ENCODE measurements around the gene MOGAT3. TPM values are rescaled to one million over a fixed set of nuclear protein-coding genes. Genes with fewer than 3 reads are reported as not detected.
"Not testable (repeated sequence)": the region's sequence is repeated elsewhere in the genome, so short reads cannot be mapped to it uniquely, and the experiment has no call there.

Gene MOGAT3
- total and polyA plus RNA-seq, 4 donors, result 5.4 TPM; not detected in 3

GRCh38 chr7:101210143-101210542, 9.3 kb upstream of the MOGAT3 start:
- no peak overlapping the region for H3K27ac ChIP-seq (ENCODE audit: low read depth in 1 of 2, low read length in 2 of 2)
- DNase-seq (no peak), ATAC-seq (ENCODE audit: low FRiP score) (no peak)
- WGBS, 2 donors, result 92 to 93% methylated on average over 19 of the region's 19 CpGs
- intact Hi-C loops (cut with DNase I), result no loop called here
- H3K36me3 ChIP-seq (ENCODE audit: control insufficient read depth in 1 of 2, insufficient read depth in 2 of 2, low read length in 1 of 2), result peaks cover 0 to 7% of the 10 kb centered on the region in 2 donors
- no peaks in the 10 kb centered on the region for H3K4me1 ChIP-seq (ENCODE audit: control insufficient read depth in 1 of 2, insufficient read depth in 2 of 2, low read length in 2 of 2)
- no peaks in the 10 kb centered on the region for H3K27me3 ChIP-seq (ENCODE audit: control insufficient read depth in 1 of 2, insufficient read depth in 2 of 2, low read length in 1 of 2)
- H3K4me3 ChIP-seq (ENCODE audit: low read length in 2 of 2), result no peak overlapping the region
- no peaks in the 10 kb centered on the region for H3K9me3 ChIP-seq (ENCODE audit: control insufficient read depth, low read length)

GRCh38 chr7:101208794-101209193, 8.0 kb upstream of the MOGAT3 start:
- peaks cover 0 to 7% of the 10 kb centered on the region in 2 donors for H3K36me3 ChIP-seq (ENCODE audit: control insufficient read depth in 1 of 2, insufficient read depth in 2 of 2, low read length in 1 of 2)
- no peaks in the 10 kb centered on the region for H3K27me3 ChIP-seq (ENCODE audit: control insufficient read depth in 1 of 2, insufficient read depth in 2 of 2, low read length in 1 of 2)
- WGBS, 2 donors, result 88 to 92% methylated on average over 14 of the region's 14 CpGs

DNA sequence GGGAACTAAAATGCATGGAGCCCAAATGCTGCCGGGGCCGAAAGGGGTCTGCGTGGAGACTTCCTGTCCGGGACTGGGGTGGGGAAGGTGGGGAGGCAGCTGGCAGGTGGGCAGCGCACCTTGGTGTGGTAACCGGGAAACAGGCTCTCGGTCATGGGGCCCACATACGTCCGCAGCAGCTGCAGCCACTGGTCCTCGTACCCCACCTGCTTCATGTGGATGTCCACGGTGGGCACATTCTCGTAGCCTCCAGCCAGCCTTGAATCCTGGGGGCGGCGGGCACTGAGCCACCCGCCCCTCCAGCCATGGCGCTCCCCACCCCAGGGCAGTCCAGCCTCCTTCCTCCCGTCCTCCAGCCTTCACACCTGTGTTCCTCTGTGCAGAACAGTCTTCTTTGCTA, 6.6 kb upstream of the MOGAT3 start:
- ATAC-seq (ENCODE audit: low FRiP score), result peak; percentile 20
- Histone ChIP-seq H3K4me1 (ENCODE audit: control insufficient read depth in 1 of 2, insufficient read depth in 2 of 2, low read length in 2 of 2) (no peaks in the 10 kb centered on the region), H3K36me3 (ENCODE audit: control insufficient read depth in 1 of 2, insufficient read depth in 2 of 2, low read length in 1 of 2) (peaks cover 0 to 7% of the 10 kb centered on the region in 2 donors), H3K27me3 (ENCODE audit: control insufficient read depth in 1 of 2, insufficient read depth in 2 of 2, low read length in 1 of 2) (no peaks in the 10 kb centered on the region), H3K27ac (ENCODE audit: low read depth in 1 of 2, low read length in 2 of 2) (no peak overlapping the region), H3K9me3 (ENCODE audit: control insufficient read depth, low read length) (no peaks in the 10 kb centered on the region), H3K4me3 (ENCODE audit: low read length in 2 of 2) (no peak overlapping the region)
- intact Hi-C loops (cut with DNase I), result no loop called here
- DNase-seq, result no peak
- 88 to 91% methylated on average over 13 to 17 of the region's 17 CpGs for WGBS, 2 donors

More at GRCh38 chr7:101208794-101209193, 8.0 kb upstream of the MOGAT3 start:
- ATAC-seq (ENCODE audit: low FRiP score) (no peak), DNase-seq (no peak)
- Histone ChIP-seq H3K4me1 (ENCODE audit: control insufficient read depth in 1 of 2, insufficient read depth in 2 of 2, low read length in 2 of 2) (no peaks in the 10 kb centered on the region), H3K4me3 (ENCODE audit: low read length in 2 of 2) (no peak overlapping the region), H3K9me3 (ENCODE audit: control insufficient read depth, low read length) (no peaks in the 10 kb centered on the region), H3K27ac (ENCODE audit: low read depth in 1 of 2, low read length in 2 of 2) (no peak overlapping the region)
- intact Hi-C loops (cut with DNase I), result no loop called here

GRCh38 chr7:101206665-101207042, 5.8 kb upstream of the MOGAT3 start:
- WGBS, 2 donors, result 89 to 90% methylated on average over 19 of the region's 19 CpGs
- H3K27me3 ChIP-seq (ENCODE audit: control insufficient read depth in 1 of 2, insufficient read depth in 2 of 2, low read length in 1 of 2), result no peaks in the 10 kb centered on the region
- H3K36me3 ChIP-seq (ENCODE audit: control insufficient read depth in 1 of 2, insufficient read depth in 2 of 2, low read length in 1 of 2), result peaks cover 0 to 4% of the 10 kb centered on the region in 2 donors
- H3K4me1 ChIP-seq (ENCODE audit: control insufficient read depth in 1 of 2, insufficient read depth in 2 of 2, low read length in 2 of 2), result no peaks in the 10 kb centered on the region
- ATAC-seq (ENCODE audit: low FRiP score), result no peak
- H3K9me3 ChIP-seq (ENCODE audit: control insufficient read depth, low read length), result no peaks in the 10 kb centered on the region
- H3K27ac ChIP-seq (ENCODE audit: low read depth in 1 of 2, low read length in 2 of 2), result no peak overlapping the region
- no peak overlapping the region for H3K4me3 ChIP-seq (ENCODE audit: low read length in 2 of 2)
- no peak for DNase-seq
- intact Hi-C loops (cut with DNase I), result no loop called here

DNA sequence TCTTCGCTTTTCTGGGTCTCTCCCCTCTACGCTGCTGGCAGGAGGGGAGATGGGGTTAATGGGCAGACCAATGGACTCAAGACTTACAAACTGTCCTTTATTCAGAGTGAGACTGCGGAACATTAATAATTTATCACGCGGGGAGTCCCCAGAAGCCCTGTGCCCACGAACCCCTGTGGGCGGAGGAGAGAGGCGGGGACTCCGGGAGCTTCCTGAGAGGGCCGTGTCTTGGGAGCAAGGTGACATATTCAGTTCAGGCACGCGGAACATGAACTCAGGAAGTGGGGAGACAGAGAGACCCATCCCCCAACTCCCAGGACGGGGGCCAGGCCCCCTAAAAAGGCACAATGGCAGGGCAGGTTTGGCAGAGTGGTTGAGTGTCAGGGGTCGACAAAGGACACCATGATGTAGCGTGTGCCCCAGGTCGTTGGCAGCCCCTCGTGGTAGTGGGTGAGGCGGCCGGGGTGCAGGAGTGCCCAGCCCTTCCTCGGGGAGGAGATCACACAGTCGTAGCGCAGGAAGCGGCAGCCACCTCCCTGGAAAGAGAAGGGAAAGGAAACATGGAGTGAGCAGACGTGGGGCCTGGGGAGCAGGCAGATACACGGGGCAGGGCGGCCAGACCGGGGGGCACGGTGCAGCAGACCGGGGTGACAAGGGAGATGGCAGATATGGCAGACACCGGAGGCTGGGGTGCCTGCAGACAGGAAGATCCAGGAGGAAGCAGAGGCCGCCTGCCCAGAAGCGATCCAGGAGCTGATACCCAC, 5.2 kb upstream of the MOGAT3 start:
- no peaks in the 10 kb centered on the region for H3K9me3 ChIP-seq (ENCODE audit: control insufficient read depth, low read length)
- no peaks in the 10 kb centered on the region for H3K27me3 ChIP-seq (ENCODE audit: control insufficient read depth in 1 of 2, insufficient read depth in 2 of 2, low read length in 1 of 2)
- 86 to 88% methylated on average over 32 of the region's 32 CpGs for WGBS, 2 donors
- no peak overlapping the region for H3K4me3 ChIP-seq (ENCODE audit: low read length in 2 of 2)
- no peaks in the 10 kb centered on the region for H3K4me1 ChIP-seq (ENCODE audit: control insufficient read depth in 1 of 2, insufficient read depth in 2 of 2, low read length in 2 of 2)
- no peak for ATAC-seq (ENCODE audit: low FRiP score)
- intact Hi-C loops (cut with DNase I), result no loop called here
- H3K27ac ChIP-seq (ENCODE audit: low read depth in 1 of 2, low read length in 2 of 2), result no peak overlapping the region
- DNase-seq, result no peak
- peaks cover 0 to 4% of the 10 kb centered on the region in 2 donors for H3K36me3 ChIP-seq (ENCODE audit: control insufficient read depth in 1 of 2, insufficient read depth in 2 of 2, low read length in 1 of 2)

GRCh38 chr7:101203740-101204738, 3.2 kb upstream of the MOGAT3 start:
- H3K4me3 ChIP-seq (ENCODE audit: low read length in 2 of 2); ATAC-seq (ENCODE audit: low FRiP score); H3K27me3 ChIP-seq (ENCODE audit: control insufficient read depth in 1 of 2, insufficient read depth in 2 of 2, low read length in 1 of 2); H3K36me3 ChIP-seq (ENCODE audit: control insufficient read depth in 1 of 2, insufficient read depth in 2 of 2, low read length in 1 of 2); H3K9me3 ChIP-seq (ENCODE audit: control insufficient read depth, low read length); DNase-seq; intact Hi-C loops (cut with DNase I); H3K27ac ChIP-seq (ENCODE audit: low read depth in 1 of 2, low read length in 2 of 2); H3K4me1 ChIP-seq (ENCODE audit: control insufficient read depth in 1 of 2, insufficient read depth in 2 of 2, low read length in 2 of 2): not testable (repeated sequence)
- WGBS, 2 donors, result 67 to 68% methylated on average over 22 of the region's 22 CpGs

DNA sequence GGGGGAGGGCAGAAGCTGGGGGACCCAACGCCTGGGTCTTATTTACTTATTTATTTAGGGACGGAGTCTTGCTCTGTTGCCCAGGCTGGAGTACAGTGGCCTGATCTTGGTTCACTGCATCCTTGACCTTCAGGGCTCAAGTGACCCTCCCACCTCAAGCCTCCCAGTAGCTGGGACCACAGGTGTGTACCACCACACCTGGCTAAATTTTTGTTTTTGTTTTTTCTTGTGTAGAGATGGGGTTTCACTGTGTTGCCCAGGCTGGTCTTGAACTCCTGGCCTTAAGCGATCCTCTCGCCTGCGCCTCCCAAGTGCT, 1.7 kb upstream of the MOGAT3 start:
- no peak for DNase-seq
- WGBS, 2 donors, result 79 to 84% methylated on average over 5 of the region's 5 CpGs
- no peak overlapping the region for H3K4me3 ChIP-seq (ENCODE audit: low read length in 2 of 2)
- no peaks in the 10 kb centered on the region for H3K36me3 ChIP-seq (ENCODE audit: control insufficient read depth in 1 of 2, insufficient read depth in 2 of 2, low read length in 1 of 2)
- intact Hi-C loops (cut with DNase I), result no loop called here
- no peaks in the 10 kb centered on the region for H3K9me3 ChIP-seq (ENCODE audit: control insufficient read depth, low read length)
- H3K27ac ChIP-seq (ENCODE audit: low read depth in 1 of 2, low read length in 2 of 2), result no peak overlapping the region
- H3K27me3 ChIP-seq (ENCODE audit: control insufficient read depth in 1 of 2, insufficient read depth in 2 of 2, low read length in 1 of 2), result no peaks in the 10 kb centered on the region
- no peak for ATAC-seq (ENCODE audit: low FRiP score)
- H3K4me1 ChIP-seq (ENCODE audit: control insufficient read depth in 1 of 2, insufficient read depth in 2 of 2, low read length in 2 of 2), result no peaks in the 10 kb centered on the region

DNA sequence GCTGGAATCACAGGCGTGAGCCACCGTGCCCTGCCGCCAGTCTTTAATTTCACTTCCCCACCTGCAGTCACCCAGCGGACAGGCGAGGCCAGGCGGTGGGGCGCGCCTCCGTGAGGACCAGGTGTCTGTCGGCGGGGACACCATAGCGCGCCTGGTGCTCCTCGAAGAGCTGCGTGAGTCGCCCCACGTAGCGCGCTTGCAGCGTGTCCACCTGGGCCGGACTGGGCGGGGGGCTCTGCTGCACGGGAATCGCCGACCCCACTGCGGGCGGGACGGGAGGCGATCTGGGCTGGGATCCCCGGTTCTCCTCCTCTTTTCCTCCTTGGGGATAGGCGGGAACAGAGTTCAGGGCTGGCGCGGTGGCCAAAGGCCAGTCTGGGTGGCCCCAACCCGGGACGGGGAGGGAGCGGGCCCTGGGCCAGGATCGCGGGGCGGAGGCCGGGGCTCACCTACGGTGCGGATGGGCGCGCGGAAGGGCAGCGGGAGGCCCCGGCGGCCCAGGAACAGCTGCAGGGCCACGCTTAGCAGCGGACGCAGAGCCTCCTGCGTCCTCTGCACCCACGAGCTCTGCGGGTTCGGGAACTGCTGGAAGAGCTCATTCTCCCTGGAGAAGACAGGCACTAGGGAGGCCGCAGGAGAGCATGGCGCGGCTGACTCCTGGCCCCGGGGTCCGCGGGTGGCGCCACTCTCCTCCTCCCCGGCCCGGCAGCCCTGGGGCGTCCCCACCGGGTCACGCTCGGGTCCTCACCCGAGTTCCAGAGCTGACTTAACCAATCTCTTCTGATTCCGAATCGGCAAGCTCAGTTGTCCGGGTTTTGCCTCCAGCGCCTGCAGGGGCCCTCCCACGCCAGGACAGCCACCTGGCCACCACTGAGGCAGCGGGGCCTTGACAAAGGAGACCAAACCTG, 1.1 kb upstream of the MOGAT3 start:
- H3K4me1 ChIP-seq (ENCODE audit: control insufficient read depth in 1 of 2, insufficient read depth in 2 of 2, low read length in 2 of 2), result no peaks in the 10 kb centered on the region
- no peaks in the 10 kb centered on the region for H3K27me3 ChIP-seq (ENCODE audit: control insufficient read depth in 1 of 2, insufficient read depth in 2 of 2, low read length in 1 of 2)
- H3K36me3 ChIP-seq (ENCODE audit: control insufficient read depth in 1 of 2, insufficient read depth in 2 of 2, low read length in 1 of 2), result no peaks in the 10 kb centered on the region
- intact Hi-C loops (cut with DNase I), result no loop called here
- WGBS, 2 donors, result 6 to 7% methylated on average over 65 to 75 of the region's 75 CpGs
- no peak overlapping the region for H3K4me3 ChIP-seq (ENCODE audit: low read length in 2 of 2)
- ATAC-seq (ENCODE audit: low FRiP score) (no peak), DNase-seq (no peak)
- H3K9me3 ChIP-seq (ENCODE audit: control insufficient read depth, low read length), result no peaks in the 10 kb centered on the region
- H3K27ac ChIP-seq (ENCODE audit: low read depth in 1 of 2, low read length in 2 of 2), result no peak overlapping the region
